Measurements from ENCODE around the gene CLDN24. TPM values are rescaled to one million over a fixed set of nuclear protein-coding genes. Genes with fewer than 3 reads are reported as not detected.
A peak's percentile ranks its signal among the peaks of the same experiment; 100 is the strongest.

Gene CLDN24
- total and polyA plus RNA-seq, 7 donors: not detected

GRCh38 chr4:183345261-183345660, 23.0 kb upstream of the CLDN24 start:
- DNase-seq (no peak), ATAC-seq (no peak)
- Histone ChIP-seq H3K36me3 (ENCODE audit: insufficient read depth in 1 of 2, low read depth in 1 of 2) (no peaks in the 10 kb centered on the region), H3K9me3 (no peaks in the 10 kb centered on the region), H3K4me3 (no peak overlapping the region), H3K27me3 (ENCODE audit: insufficient read depth in 3 of 3, low read length in 2 of 3) (peaks cover 0 to 8% (median 4%) of the 10 kb centered on the region in 3 donors), H3K27ac (no peak overlapping the region), H3K4me1 (no peaks in the 10 kb centered on the region)
- WGBS, 3 donors: 67 to 78% (median 72%) methylated on average over 4 of the region's 4 CpGs
- TF ChIP-seq, protein P1, sequence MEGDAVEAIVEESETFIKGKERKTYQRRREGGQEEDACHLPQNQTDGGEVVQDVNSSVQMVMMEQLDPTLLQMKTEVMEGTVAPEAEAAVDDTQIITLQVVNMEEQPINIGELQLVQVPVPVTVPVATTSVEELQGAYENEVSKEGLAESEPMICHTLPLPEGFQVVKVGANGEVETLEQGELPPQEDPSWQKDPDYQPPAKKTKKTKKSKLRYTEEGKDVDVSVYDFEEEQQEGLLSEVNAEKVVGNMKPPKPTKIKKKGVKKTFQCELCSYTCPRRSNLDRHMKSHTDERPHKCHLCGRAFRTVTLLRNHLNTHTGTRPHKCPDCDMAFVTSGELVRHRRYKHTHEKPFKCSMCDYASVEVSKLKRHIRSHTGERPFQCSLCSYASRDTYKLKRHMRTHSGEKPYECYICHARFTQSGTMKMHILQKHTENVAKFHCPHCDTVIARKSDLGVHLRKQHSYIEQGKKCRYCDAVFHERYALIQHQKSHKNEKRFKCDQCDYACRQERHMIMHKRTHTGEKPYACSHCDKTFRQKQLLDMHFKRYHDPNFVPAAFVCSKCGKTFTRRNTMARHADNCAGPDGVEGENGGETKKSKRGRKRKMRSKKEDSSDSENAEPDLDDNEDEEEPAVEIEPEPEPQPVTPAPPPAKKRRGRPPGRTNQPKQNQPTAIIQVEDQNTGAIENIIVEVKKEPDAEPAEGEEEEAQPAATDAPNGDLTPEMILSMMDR (IDR thresholded peaks at IDR 0.05): no peak
- intact Hi-C loops (cut with DNase I): no loop called here

DNA sequence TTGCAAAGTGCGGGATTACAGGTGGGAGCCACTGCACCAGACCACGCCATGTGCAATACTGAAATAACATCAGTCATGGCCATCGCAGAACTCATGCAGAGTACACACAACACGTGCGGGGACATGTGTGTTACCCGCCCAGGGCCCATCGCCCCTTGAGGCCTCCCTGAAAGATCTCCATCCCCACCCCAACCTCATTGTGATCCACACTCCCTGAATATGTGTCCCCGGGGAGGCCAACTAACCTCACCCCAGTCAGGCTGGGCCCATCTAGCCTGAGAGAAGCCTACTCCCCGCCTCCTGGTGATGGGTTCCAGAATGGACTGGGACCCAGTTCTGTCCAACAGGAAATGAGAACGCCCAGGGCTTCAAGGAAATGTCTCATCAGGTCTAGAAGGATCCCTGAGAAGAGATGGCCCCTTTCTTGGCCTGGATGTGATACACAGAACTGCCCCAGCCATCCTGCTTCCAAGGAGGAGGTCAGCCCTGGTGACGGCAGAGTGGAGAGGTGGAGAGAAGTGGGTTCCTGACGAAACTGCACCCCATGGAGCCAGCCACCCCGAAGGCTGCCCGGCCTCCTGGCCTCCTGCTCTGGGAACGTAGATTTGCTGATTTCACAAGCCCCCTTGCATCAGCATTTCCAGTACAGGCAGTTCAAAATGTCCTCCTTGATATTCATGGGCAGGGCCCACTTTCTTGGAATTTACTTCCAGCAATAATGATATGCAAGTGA, 22.5 kb upstream of the CLDN24 start:
- H3K4me1 ChIP-seq: no peaks in the 10 kb centered on the region
- intact Hi-C loops (cut with DNase I): no loop called here
- DNase-seq (no peak), ATAC-seq (no peak)
- 89 to 92% (median 89%) methylated on average over 15 of the region's 15 CpGs for WGBS, 3 donors
- H3K27me3 ChIP-seq (ENCODE audit: insufficient read depth in 3 of 3, low read length in 2 of 3): peaks cover 0 to 8% (median 4%) of the 10 kb centered on the region in 3 donors
- no peak overlapping the region for H3K27ac ChIP-seq
- H3K36me3 ChIP-seq (ENCODE audit: insufficient read depth in 1 of 2, low read depth in 1 of 2): no peaks in the 10 kb centered on the region
- no peaks in the 10 kb centered on the region for H3K9me3 ChIP-seq
- no peak overlapping the region for H3K4me3 ChIP-seq
- TF ChIP-seq, protein P1 (IDR thresholded peaks at IDR 0.05): no peak

GRCh38 chr4:183343730-183344129, 21.5 kb upstream of the CLDN24 start:
- DNase-seq (no peak), ATAC-seq (no peak)
- Histone ChIP-seq H3K36me3 (ENCODE audit: insufficient read depth in 1 of 2, low read depth in 1 of 2) (no peaks in the 10 kb centered on the region), H3K27me3 (ENCODE audit: insufficient read depth in 3 of 3, low read length in 2 of 3) (peaks cover 0 to 8% (median 4%) of the 10 kb centered on the region in 3 donors), H3K4me3 (no peak overlapping the region), H3K27ac (no peak overlapping the region), H3K4me1 (no peaks in the 10 kb centered on the region), H3K9me3 (no peaks in the 10 kb centered on the region)
- intact Hi-C loops (cut with DNase I): no loop called here
- 88 to 90% (median 90%) methylated on average over 7 of the region's 7 CpGs for WGBS, 3 donors
- TF ChIP-seq, protein P1 (IDR thresholded peaks at IDR 0.05): no peak

DNA sequence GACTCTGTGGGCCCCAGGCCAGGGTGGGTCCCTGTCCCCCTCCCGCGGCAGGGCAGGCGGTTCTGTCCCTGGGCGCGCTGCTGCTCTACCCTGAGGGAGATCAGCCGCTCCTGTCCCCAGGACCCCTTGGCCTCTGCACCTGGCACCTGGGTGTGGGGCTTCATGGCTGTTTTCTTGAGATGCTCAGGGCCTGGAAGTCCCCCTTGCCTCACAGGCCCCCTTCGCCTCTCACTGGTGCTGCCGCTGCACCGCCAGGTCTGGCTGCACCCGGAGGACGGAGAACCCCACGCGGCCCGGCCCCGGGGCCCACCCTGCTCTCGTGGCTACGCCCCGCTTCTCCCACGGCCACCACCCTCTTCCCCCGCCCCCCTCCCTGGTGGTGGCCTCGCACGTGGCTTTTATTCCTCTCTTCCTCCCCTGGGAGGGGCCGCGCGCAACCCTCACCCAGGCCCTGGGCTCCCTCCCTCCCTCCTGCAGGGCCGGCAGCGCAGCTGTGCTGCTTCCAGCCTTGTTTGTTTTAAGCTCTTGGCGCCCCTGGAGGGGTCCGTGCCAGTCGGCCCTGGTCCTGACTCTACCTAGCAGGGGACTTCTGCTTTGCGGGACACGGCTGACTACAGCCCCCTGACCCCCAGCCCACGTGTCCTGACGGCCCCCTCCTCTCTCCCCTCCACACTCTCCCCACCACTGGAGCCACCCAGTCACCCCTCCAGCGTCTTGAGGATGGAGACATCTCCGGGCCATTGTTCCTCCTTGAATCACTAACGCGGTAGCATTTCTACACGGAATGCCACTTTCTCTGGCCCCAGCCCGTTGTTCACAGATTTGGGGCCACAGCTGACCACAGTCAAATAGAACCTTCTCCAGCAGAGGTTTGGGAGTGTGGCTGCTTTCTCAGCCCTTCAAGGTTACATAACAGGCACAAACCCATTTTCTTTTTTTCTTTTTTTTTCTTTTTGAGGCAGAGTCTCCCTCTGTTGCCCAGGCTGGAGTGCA, 20.6 kb upstream of the CLDN24 start:
- Histone ChIP-seq H3K27ac (no peak overlapping the region), H3K4me3 (no peak overlapping the region), H3K9me3 (no peaks in the 10 kb centered on the region), H3K36me3 (ENCODE audit: insufficient read depth in 1 of 2, low read depth in 1 of 2) (no peaks in the 10 kb centered on the region), H3K27me3 (ENCODE audit: insufficient read depth in 3 of 3, low read length in 2 of 3) (peaks cover 0 to 8% (median 4%) of the 10 kb centered on the region in 3 donors), H3K4me1 (no peaks in the 10 kb centered on the region)
- intact Hi-C loops (cut with DNase I): no loop called here
- DNase-seq (peak in 1 of 2 donors; percentile 55), ATAC-seq (no peak)
- WGBS, 3 donors: 23 to 33% (median 27%) methylated on average over 34 to 40 of the region's 40 CpGs
- TF ChIP-seq, protein P1 (IDR thresholded peaks at IDR 0.05): no peak
